H9 (cell line): ENCODE measurements around the gene PSKH1. TPM values are rescaled to one million over a fixed set of nuclear protein-coding genes. Genes with fewer than 3 reads are reported as not detected.

Source experiments
- DNase-seq: peaks from one replicate; pipeline ENCODE4 v3.0.0-alpha.2; 2017
- H2AFZ ChIP-seq: one replicate; pipeline ENCODE4 v1.6.1; 2013; ENCODE audit warnings: mild to moderate bottlenecking, low read length, control low read depth, moderate library complexity
- H2AK5ac ChIP-seq: 2 replicates; pipeline ENCODE4 v1.6.1; 2013; ENCODE audit warnings: low read length, control low read depth, mixed read lengths; ENCODE audit not compliant: insufficient read length
- H2BK120ac ChIP-seq: one replicate; pipeline ENCODE4 v1.6.1; 2013; ENCODE audit warnings: low read depth, mild to moderate bottlenecking, low read length, control low read depth, inconsistent platforms; ENCODE audit not compliant: poor library complexity, severe bottlenecking
- H2BK12ac ChIP-seq: 2 replicates; pipeline ENCODE4 v1.6.1; 2013; ENCODE audit warnings: low read length, control low read depth, mixed read lengths, low read depth; ENCODE audit not compliant: insufficient read length
- H2BK15ac ChIP-seq: 2 replicates; pipeline ENCODE4 v1.6.1; 2013; ENCODE audit warnings: low read depth, low read length, control low read depth
- H2BK20ac ChIP-seq: one replicate; pipeline ENCODE4 v1.6.1; 2013; ENCODE audit warnings: low read depth, mild to moderate bottlenecking, low read length, control low read depth, inconsistent platforms; ENCODE audit not compliant: poor library complexity, severe bottlenecking
- H2BK5ac ChIP-seq: 2 replicates; pipeline ENCODE4 v1.6.1; 2013; ENCODE audit warnings: low read length, control low read depth, mixed read lengths; ENCODE audit not compliant: insufficient read length
- H3K14ac ChIP-seq: 2 replicates; pipeline ENCODE4 v1.6.1; 2013; ENCODE audit warnings: low read length, control low read depth; ENCODE audit not compliant: insufficient read depth
- H3K18ac ChIP-seq: 2 replicates; pipeline ENCODE4 v1.6.1; 2013; ENCODE audit warnings: low read depth, mild to moderate bottlenecking, mixed read lengths, low read length, control low read depth; ENCODE audit not compliant: insufficient read length
- H3K23ac ChIP-seq: 2 replicates; pipeline ENCODE4 v1.6.1; 2013; ENCODE audit warnings: low read length, control low read depth, mixed read lengths, low read depth; ENCODE audit not compliant: insufficient read length
- H3K23me2 ChIP-seq: 2 replicates; pipeline ENCODE4 v1.6.1; 2013; ENCODE audit warnings: low read depth, mild to moderate bottlenecking, mixed read lengths, low read length, control low read depth; ENCODE audit not compliant: insufficient read length, poor library complexity, severe bottlenecking
- H3K27ac ChIP-seq: 2 replicates; pipeline ENCODE4 v1.5.1; 2013; ENCODE audit warnings: low read length, control low read depth, mixed read lengths, low read depth; ENCODE audit not compliant: insufficient read length
- H3K27me3 ChIP-seq: 2 replicates; pipeline ENCODE4 v1.6.1; 2013; ENCODE audit warnings: low read length, control low read depth, inconsistent platforms; ENCODE audit not compliant: insufficient read depth
- H3K4ac ChIP-seq: 2 replicates; pipeline ENCODE4 v1.6.1; 2013; ENCODE audit warnings: low read depth, mild to moderate bottlenecking, control low read depth, inconsistent platforms, low read length, moderate library complexity
- H3K4me1 ChIP-seq: 2 replicates; pipeline ENCODE4 v1.6.1; 2013; ENCODE audit warnings: low read length, control low read depth, inconsistent platforms; ENCODE audit not compliant: insufficient read depth
- H3K4me2 ChIP-seq: 2 replicates; pipeline ENCODE4 v1.6.1; 2013; ENCODE audit warnings: low read length, control low read depth, mixed read lengths; ENCODE audit not compliant: insufficient read length, insufficient read depth
- H3K56ac ChIP-seq: 2 replicates; pipeline ENCODE4 v1.6.1; 2013; ENCODE audit warnings: low read depth, mild to moderate bottlenecking, mixed read lengths, low read length, control low read depth; ENCODE audit not compliant: insufficient read length
- H3K79me1 ChIP-seq: 2 replicates; pipeline ENCODE4 v1.6.1; 2013; ENCODE audit warnings: low read depth, mild to moderate bottlenecking, moderate library complexity, low read length, control low read depth, inconsistent platforms; ENCODE audit not compliant: insufficient read depth, poor library complexity, severe bottlenecking
- H3K79me2 ChIP-seq: 2 replicates; pipeline ENCODE4 v1.6.1; 2013; ENCODE audit warnings: low read length, control low read depth, inconsistent platforms; ENCODE audit not compliant: insufficient read depth
- H3K9ac ChIP-seq: 2 replicates; pipeline ENCODE4 v1.6.1; 2013; ENCODE audit warnings: low read length, control low read depth, mixed read lengths; ENCODE audit not compliant: insufficient read length; ENCODE audit errors: extremely low read depth
- H3K9me3 ChIP-seq: one replicate; pipeline ENCODE4 v1.6.1; 2013; ENCODE audit warnings: low read depth, low read length, inconsistent platforms; ENCODE audit not compliant: control insufficient read depth
- H3T11ph ChIP-seq: one replicate; pipeline ENCODE4 v1.6.1; 2013; ENCODE audit warnings: mild to moderate bottlenecking, low read length, control low read depth, inconsistent platforms
- H4K20me1 ChIP-seq: one replicate; pipeline ENCODE4 v1.6.1; 2013; ENCODE audit not compliant: control insufficient read depth, insufficient read length, insufficient read depth
- H4K5ac ChIP-seq: 2 replicates; pipeline ENCODE4 v1.6.1; 2013; ENCODE audit warnings: low read depth, mild to moderate bottlenecking, mixed read lengths, low read length, control low read depth; ENCODE audit not compliant: insufficient read length
- H4K8ac ChIP-seq: replicated peaks from 2 replicates; pipeline ENCODE4 v1.6.1; 2013; ENCODE audit warnings: low read length, control low read depth, mixed read lengths, low read depth; ENCODE audit not compliant: insufficient read length
- H4K91ac ChIP-seq: 2 replicates; pipeline ENCODE4 v1.6.1; 2013; ENCODE audit warnings: low read depth, mild to moderate bottlenecking, moderate library complexity, mixed read lengths, low read length, control low read depth; ENCODE audit not compliant: insufficient read length
- H3K27ac Mint-ChIP-seq, 3 experiments: 2 replicates in 2 of 3; 3 replicates in 1 of 3; pipeline ENCODE4 v1.8.0; 2020 to 2021; ENCODE audit warnings: mixed read lengths in 3 of 3, mild to moderate bottlenecking in 1 of 3, moderate library complexity in 1 of 3
- H3K27me3 Mint-ChIP-seq: 2 replicates; pipeline ENCODE4 v1.8.0; 2021; ENCODE audit warnings: low read depth, mild to moderate bottlenecking, moderate library complexity, mixed read lengths
- H3K36me3 Mint-ChIP-seq, 3 experiments: 2 replicates in 2 of 3; 3 replicates in 1 of 3; pipeline ENCODE4 v1.8.0; 2020 to 2021; ENCODE audit warnings: low read depth in 3 of 3, mixed read lengths in 3 of 3; ENCODE audit not compliant: insufficient read depth in 1 of 3
- H3K4me1 Mint-ChIP-seq, 2 experiments: 2 replicates each; pipeline ENCODE4 v1.8.0; 2020; ENCODE audit warnings: mixed read lengths in 2 of 2
- H3K4me3 Mint-ChIP-seq, 2 experiments: 2 replicates in 1 of 2; 3 replicates in 1 of 2; pipeline ENCODE4 v1.8.0; 2020 to 2021; ENCODE audit warnings: mild to moderate bottlenecking in 2 of 2, mixed read lengths in 2 of 2, moderate library complexity in 1 of 2
- H3K9me3 Mint-ChIP-seq, 2 experiments: 2 replicates in 1 of 2; 3 replicates in 1 of 2; pipeline ENCODE4 v1.8.0; 2020; ENCODE audit warnings: mild to moderate bottlenecking in 2 of 2, mixed read lengths in 2 of 2, moderate library complexity in 1 of 2
- WGBS: extraction: QIAGEN DNeasy Blood & Tissue Kit; methylation state at CpG from one replicate; pipeline ENCODE4 v1.1.7; 2013; ENCODE audit warnings: missing lambda C conversion rate, low lambda C conversion rate, mixed read lengths; ENCODE audit not compliant: insufficient read length; ENCODE audit errors: extremely low coverage; 5-methylcytosine and 5-hydroxymethylcytosine counted together
- total RNA-seq: library from RNA; stranded (reverse); gene quantifications from 2 replicates; pipeline ENCODE4 v1.2.1, GENCODE V29; 2021
- TF ChIP-seq, protein P1 (sequence below): fragments of 200-600 bp; sonication (generic); conservative IDR thresholded peaks from 3 replicates; pipeline ENCODE4 v1.8.0; 2021; ENCODE audit warnings: antibody characterized with exemption, mild to moderate bottlenecking

The PSKH1 gene
- total RNA-seq, 1 experiment from 2014 or later = 29.1 TPM

DNA sequence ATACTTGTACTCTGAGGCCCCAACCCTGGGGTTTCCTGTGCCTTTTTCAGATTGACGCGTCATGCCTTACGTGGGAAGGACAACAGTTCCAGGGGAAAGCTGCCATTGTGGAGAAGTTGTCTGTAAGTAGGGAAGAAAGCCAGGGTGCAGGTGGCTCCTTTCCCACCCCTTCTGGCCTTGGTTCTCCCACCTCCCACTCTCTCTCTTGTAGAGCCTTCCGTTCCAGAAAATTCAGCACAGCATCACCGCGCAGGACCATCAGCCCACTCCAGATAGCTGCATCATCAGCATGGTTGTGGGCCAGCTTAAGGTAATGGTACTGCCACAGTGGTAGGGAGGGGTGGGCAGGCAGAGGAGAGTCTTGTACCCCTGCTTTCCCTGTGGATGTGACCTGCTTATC, 24.8 kb upstream of the PSKH1 start:
- no peaks in the 10 kb centered on the region for H3K27me3 ChIP-seq
- H4K20me1 ChIP-seq = peaks cover 2% of the 10 kb centered on the region
- DNase-seq = no peak

More for the DNA sequence above, 24.8 kb upstream of the PSKH1 start:
- Histone ChIP-seq H2BK20ac (no peak overlapping the region), H3K79me1 (no peaks in the 10 kb centered on the region), H2AK5ac (no peak overlapping the region), H3K4me1 (no peaks in the 10 kb centered on the region), H2BK5ac (no peak overlapping the region), H2BK120ac (no peak overlapping the region), H3K9me3 (no peaks in the 10 kb centered on the region), H3K23ac (no peak overlapping the region), H3K14ac (no peak overlapping the region), H2BK15ac (no peak overlapping the region), H3K23me2 (peaks cover 6% of the 10 kb centered on the region), H3K4ac (no peak overlapping the region), H3K4me2 (no peak overlapping the region), H2BK12ac (no peak overlapping the region), H3K79me2 (no peaks in the 10 kb centered on the region), H3T11ph (no peak overlapping the region), H3K9ac (no peak overlapping the region), H4K5ac (no peak overlapping the region), H4K91ac (no peak overlapping the region), H2AFZ (no peak overlapping the region), H3K27ac (no peak overlapping the region), H3K56ac (no peak overlapping the region), H4K8ac (no peak overlapping the region), H3K18ac (no peak overlapping the region)
- H3K4me3 Mint-ChIP-seq = no peak overlapping the region
- WGBS = no CpG with 5 or more reads among the region's 6 CpGs
- peaks cover 22 to 74% (median 63%) of the 10 kb centered on the region in 3 experiments; a peak in 6 of 7 replicates for H3K36me3 Mint-ChIP-seq
- peaks cover 7 to 9% of the 10 kb centered on the region in 2 experiments; a peak in 3 of 4 replicates for H3K4me1 Mint-ChIP-seq
- TF ChIP-seq, protein P1, sequence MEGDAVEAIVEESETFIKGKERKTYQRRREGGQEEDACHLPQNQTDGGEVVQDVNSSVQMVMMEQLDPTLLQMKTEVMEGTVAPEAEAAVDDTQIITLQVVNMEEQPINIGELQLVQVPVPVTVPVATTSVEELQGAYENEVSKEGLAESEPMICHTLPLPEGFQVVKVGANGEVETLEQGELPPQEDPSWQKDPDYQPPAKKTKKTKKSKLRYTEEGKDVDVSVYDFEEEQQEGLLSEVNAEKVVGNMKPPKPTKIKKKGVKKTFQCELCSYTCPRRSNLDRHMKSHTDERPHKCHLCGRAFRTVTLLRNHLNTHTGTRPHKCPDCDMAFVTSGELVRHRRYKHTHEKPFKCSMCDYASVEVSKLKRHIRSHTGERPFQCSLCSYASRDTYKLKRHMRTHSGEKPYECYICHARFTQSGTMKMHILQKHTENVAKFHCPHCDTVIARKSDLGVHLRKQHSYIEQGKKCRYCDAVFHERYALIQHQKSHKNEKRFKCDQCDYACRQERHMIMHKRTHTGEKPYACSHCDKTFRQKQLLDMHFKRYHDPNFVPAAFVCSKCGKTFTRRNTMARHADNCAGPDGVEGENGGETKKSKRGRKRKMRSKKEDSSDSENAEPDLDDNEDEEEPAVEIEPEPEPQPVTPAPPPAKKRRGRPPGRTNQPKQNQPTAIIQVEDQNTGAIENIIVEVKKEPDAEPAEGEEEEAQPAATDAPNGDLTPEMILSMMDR = no peak
- H3K27ac Mint-ChIP-seq = 0 out of 7 replicates have a peak overlapping the region, but pooled peaks of 1 of the 3 experiments have one; percentile 10
- H3K27me3 Mint-ChIP-seq = no peaks in the 10 kb centered on the region
- H3K9me3 Mint-ChIP-seq = no peaks in the 10 kb centered on the region
